ENCODE measurements around the gene PBXIP1. TPM values are rescaled to one million over a fixed set of nuclear protein-coding genes. Genes with fewer than 3 reads are reported as not detected.

PBXIP1 gene
- total and polyA plus RNA-seq, 10 of the 15 experiments (the other 5 are each of a cell fraction or from before 2014, with no cell fraction given): 0.63 to 25.6 (median 15.4) TPM

- no peak for TF ChIP-seq ZNF687 (IDR thresholded peaks at IDR 0.05)
Observed at GRCh38 chr1:154948079-154948478, 7.8 kb downstream of the PBXIP1 start (continued).

GRCh38 chr1:154945962-154946850, 9.7 kb downstream of the PBXIP1 start:
- POLR2A ChIA-PET: interaction anchor here (0.6 to 3.4 kb wide), 4 partner anchors 11 to 39 kb away, joined by 3 to 19 read pairs (median 12); partner anchors contain the start of genes PMVK, PYGO2 and SHC1
- WGBS (ENCODE audit: insufficient coverage, insufficient replicate concordance, low lambda C conversion rate, missing lambda C conversion rate): 82% methylated on average over 16 of the region's 17 CpGs
- BruUV-seq (replicated peaks): no TSS peak
- no peak for DNase-seq (ENCODE audit: low read depth, low spot score)
- SMC1A ChIA-PET (ENCODE audit: uncharacterized antibody, unreplicated experiment): interaction anchor here (1.1 to 1.2 kb wide), 2 partner anchors 10 to 341 kb away, joined by 3 to 6 read pairs; partner anchors contain the start of gene PMVK
- ATAC-seq: no peak
- Histone ChIP-seq H2AFZ (ENCODE audit: control insufficient read depth, low read depth, low read length) (no peak overlapping the region), H3K36me3 (ENCODE audit: control insufficient read depth in 2 of 2, insufficient read depth in 2 of 2, low read length in 1 of 2) (peaks cover 3 to 6% of the 10 kb centered on the region in 2 experiments; a peak in 3 of 4 replicates), H4K20me1 (ENCODE audit: control insufficient read depth, insufficient read depth) (no peaks in the 10 kb centered on the region), H3K9ac (ENCODE audit: control insufficient read depth, insufficient read depth, low read length) (no peak overlapping the region), H3K9me3 (replicated peaks; ENCODE audit: control insufficient read depth, insufficient read depth, low read length) (no peaks in the 10 kb centered on the region; the same call in 2 of the 3 replicates), H3K4me1 (ENCODE audit: control insufficient read depth, insufficient read depth, low read length) (peaks cover 47% of the 10 kb centered on the region), H3K27ac (ENCODE audit: control insufficient read depth, insufficient read depth) (no peak overlapping the region), H3K79me2 (ENCODE audit: control insufficient read depth, insufficient read depth, low read length) (peaks cover 16% of the 10 kb centered on the region), H3K4me3 (no peak overlapping the region), H3K27me3 (replicated peaks in 1 of 2; ENCODE audit: control insufficient read depth in 2 of 2, insufficient read depth in 2 of 2, low read length in 1 of 2) (no peaks in the 10 kb centered on the region), H3K4me2 (ENCODE audit: control insufficient read depth, insufficient read depth) (no peak overlapping the region)
- in situ Hi-C loops (cut with MboI): no loop called here
- CTCF ChIA-PET: interaction anchor here (1.0 to 1.8 kb wide), 4 partner anchors 26 to 276 kb away, joined by 3 to 6 read pairs (median 4); no protein-coding TSS in a partner anchor
- TF ChIP-seq JUND (IDR thresholded peaks at IDR 0.05; ENCODE audit: low read depth, low read length): no peak
- no peak for TF ChIP-seq BCL11A (IDR thresholded peaks at IDR 0.05; ENCODE audit: low read depth, low read length)
- TF ChIP-seq HSF1 (IDR thresholded peaks at IDR 0.05; ENCODE audit: low read depth, low read length): no peak
- intact Hi-C loops (cut with micrococcal nuclease; ENCODE audit: unreplicated experiment): no loop called here
- RAD21 ChIA-PET (ENCODE audit: unreplicated experiment): interaction anchor here (2.6 kb wide), 1 partner anchor 10 kb away, joined by 9 read pairs; the partner anchor contains the start of gene PMVK
- no peak for FAIRE-seq
